CD14-positive monocyte (primary cell): ENCODE data around the gene DENND4A. TPM values are rescaled to one million over a fixed set of nuclear protein-coding genes. Genes with fewer than 3 reads are reported as not detected.

Experiments used
- DNase-seq, 3 donors: peaks; one replicate each; pipeline ENCODE4 v3.0.0-alpha.2; 2011 to 2022
- H2AFZ ChIP-seq: 2 replicates; pipeline ENCODE4 v1.6.0; 2012; ENCODE audit warnings: mild to moderate bottlenecking, low read depth, low read length, inconsistent platforms; ENCODE audit not compliant: insufficient read depth, poor library complexity, severe bottlenecking
- H3K27ac ChIP-seq, 2 donors: 1 replicate in 1 of 2; 2 replicates in 1 of 2; pipeline ENCODE4 v1.5.1; 2012 to 2013; ENCODE audit warnings: low read length in 2 of 2, control low read depth in 1 of 2, inconsistent platforms in 1 of 2, low read depth in 1 of 2, mild to moderate bottlenecking in 1 of 2
- H3K27me3 ChIP-seq, 2 donors: one replicate each; pipeline versions ENCODE4 v1.6.0 to v1.6.1; 2011 to 2013; ENCODE audit warnings: low read length in 2 of 2; ENCODE audit not compliant: control insufficient read depth in 2 of 2, insufficient read depth in 2 of 2
- H3K36me3 ChIP-seq, 2 donors: replicated peaks in 1 of 2; 1 replicate in 1 of 2; 2 replicates in 1 of 2; pipeline versions ENCODE4 v1.5.1 to v1.6.1; 2012 to 2013; ENCODE audit warnings: low read length in 2 of 2, control low read depth in 1 of 2, inconsistent platforms in 1 of 2, mild to moderate bottlenecking in 1 of 2; ENCODE audit not compliant: insufficient read depth in 2 of 2, control insufficient read depth in 1 of 2
- H3K4me1 ChIP-seq, 2 donors: 1 replicate in 1 of 2; 2 replicates in 1 of 2; pipeline versions ENCODE4 v1.5.1 to v1.6.1; 2012 to 2013; ENCODE audit warnings: low read length in 2 of 2, control low read depth in 1 of 2, inconsistent platforms in 1 of 2, mild to moderate bottlenecking in 1 of 2, moderate library complexity in 1 of 2; ENCODE audit not compliant: insufficient read depth in 2 of 2, control insufficient read depth in 1 of 2
- H3K4me2 ChIP-seq: replicated peaks from 2 replicates; pipeline ENCODE3; 2012; ENCODE audit warnings: low read length, moderate library complexity, mild to moderate bottlenecking; ENCODE audit not compliant: poor library complexity, severe bottlenecking; ENCODE audit errors: extremely low read depth
- H3K4me3 ChIP-seq, 3 experiments: fragments of 200-600 bp in 1 of 3; sonication (generic) in 1 of 3; replicated peaks in 1 of 3; 1 replicate in 2 of 3; 2 replicates in 1 of 3; pipeline ENCODE4 v1.5.1; 2011 to 2013; ENCODE audit warnings: low read length in 3 of 3, mild to moderate bottlenecking in 3 of 3, control low read depth in 2 of 3, low read depth in 2 of 3, inconsistent platforms in 1 of 3, moderate library complexity in 1 of 3
- H3K79me2 ChIP-seq: 2 replicates; pipeline ENCODE4 v1.6.0; 2012; ENCODE audit warnings: mild to moderate bottlenecking, control low read depth, inconsistent platforms, low read length, moderate library complexity; ENCODE audit not compliant: insufficient read depth
- H3K9ac ChIP-seq: 2 replicates; pipeline ENCODE4 v1.6.0; 2017; ENCODE audit warnings: low read length, mild to moderate bottlenecking; ENCODE audit not compliant: insufficient read depth, poor library complexity, severe bottlenecking
- H3K9me3 ChIP-seq, 2 donors: replicated peaks in 1 of 2; 1 replicate in 1 of 2; 2 replicates in 1 of 2; pipeline versions ENCODE4 v1.5.1 to v1.6.1; 2012 to 2013; ENCODE audit warnings: low read length in 2 of 2, control low read depth in 1 of 2; ENCODE audit not compliant: control insufficient read depth in 1 of 2, insufficient read depth in 1 of 2
- H4K20me1 ChIP-seq: 2 replicates; pipeline ENCODE4 v1.6.0; 2012; ENCODE audit warnings: mild to moderate bottlenecking, low read length, control low read depth, moderate library complexity; ENCODE audit not compliant: insufficient read depth
- H3K27ac Mint-ChIP-seq, 7 donors: one replicate each; pipeline ENCODE4 v1.8.0; 2020; ENCODE audit warnings: mild to moderate bottlenecking in 7 of 7, mixed read lengths in 7 of 7, moderate library complexity in 6 of 7, inconsistent platforms in 2 of 7
- H3K27me3 Mint-ChIP-seq, 3 donors: one replicate each; pipeline ENCODE4 v1.8.0; 2021 to 2022; ENCODE audit warnings: low read depth in 3 of 3, mild to moderate bottlenecking in 3 of 3, mixed read lengths in 3 of 3, moderate library complexity in 3 of 3, inconsistent platforms in 1 of 3
- H3K36me3 Mint-ChIP-seq, 2 donors: one replicate each; pipeline ENCODE4 v1.8.0; 2020; ENCODE audit warnings: mixed read lengths in 2 of 2, inconsistent platforms in 1 of 2, mild to moderate bottlenecking in 1 of 2
- H3K4me1 Mint-ChIP-seq: one replicate; pipeline ENCODE4 v1.8.0; 2020; ENCODE audit warnings: mild to moderate bottlenecking, mixed read lengths
- H3K4me3 Mint-ChIP-seq, 2 donors: one replicate each; pipeline ENCODE4 v1.8.0; 2020; ENCODE audit warnings: mild to moderate bottlenecking in 2 of 2, mixed read lengths in 2 of 2, moderate library complexity in 1 of 2
- H3K9me3 Mint-ChIP-seq, 7 donors: one replicate each; pipeline ENCODE4 v1.8.0; 2020 to 2022; ENCODE audit warnings: mixed read lengths in 7 of 7, mild to moderate bottlenecking in 6 of 7, moderate library complexity in 6 of 7, inconsistent platforms in 2 of 7
- CTCF ChIP-seq: fragments of 200-600 bp; IDR thresholded peaks from one replicate; pipeline ENCODE4 v1.8.0; 2022; ENCODE audit warnings: antibody characterized with exemption, mild to moderate bottlenecking
- WGBS: methylation state at CpG from one replicate; pipeline ENCODE4 v1.1.5; 2013; ENCODE audit warnings: missing lambda C conversion rate; ENCODE audit not compliant: insufficient coverage; 5-methylcytosine and 5-hydroxymethylcytosine counted together
- intact Hi-C, 2 donors: fragments of 100-400 bp; cut with micrococcal nuclease; formaldehyde crosslinking; loops; one replicate each; pipeline versions ENCODE4 v1.15.0 to v1.15.1; 2023
- polyA plus RNA-seq, 3 donors: library from polyadenylated mRNA; depleted of rRNA in 1 of 3; unstranded in 2 of 3; stranded (reverse) in 1 of 3; fragments of 300-500 nt in 2 of 3; fragments of >200 nt in 1 of 3; fragmentation: Illumina TruSeq in 2 of 3; gene quantifications; 1 replicate in 2 of 3; 2 replicates in 1 of 3; pipeline ENCODE4 v1.2.3, GENCODE V29; 2012 to 2021

The DENND4A gene
- polyA plus RNA-seq, 3 donors, result 4.6 to 11.0 (median 6.9) TPM

GRCh38 chr15:65793818-65794104, 1.7 kb upstream of the DENND4A start:
- peaks cover 20% of the 10 kb centered on the region for H4K20me1 ChIP-seq
- no peaks in the 10 kb centered on the region for H3K36me3 ChIP-seq
- no peak for TF ChIP-seq CTCF
- WGBS, result 86% methylated on average over 1 of the region's 2 CpGs
- no peak for DNase-seq
- Mint-ChIP-seq H3K27me3 (no peaks in the 10 kb centered on the region), H3K36me3 (no peaks in the 10 kb centered on the region), H3K27ac (peak overlapping the region in 4 of 7 donors; percentile 49 to 100 (median 75)), H3K4me1 (peaks cover 41% of the 10 kb centered on the region), H3K4me3 (no peak overlapping the region), H3K9me3 (peaks cover 0 to 2% (median 0%) of the 10 kb centered on the region in 7 donors)
- no peak overlapping the region for H3K9ac ChIP-seq
- no peak overlapping the region for H3K27ac ChIP-seq
- H3K79me2 ChIP-seq, result peaks cover 45% of the 10 kb centered on the region
- no peak overlapping the region for H3K4me3 ChIP-seq
- H3K27me3 ChIP-seq, result no peaks in the 10 kb centered on the region
- H3K4me1 ChIP-seq, result peaks cover 39 to 41% of the 10 kb centered on the region in 2 donors
- H3K4me2 ChIP-seq, result no peak overlapping the region
- no peak overlapping the region for H2AFZ ChIP-seq
- no peaks in the 10 kb centered on the region for H3K9me3 ChIP-seq
- intact Hi-C loops, result loop anchor here (2.0 to 5.0 kb wide), 3 partner anchors 25 to 39 kb away; no protein-coding TSS in a partner anchor

DNA sequence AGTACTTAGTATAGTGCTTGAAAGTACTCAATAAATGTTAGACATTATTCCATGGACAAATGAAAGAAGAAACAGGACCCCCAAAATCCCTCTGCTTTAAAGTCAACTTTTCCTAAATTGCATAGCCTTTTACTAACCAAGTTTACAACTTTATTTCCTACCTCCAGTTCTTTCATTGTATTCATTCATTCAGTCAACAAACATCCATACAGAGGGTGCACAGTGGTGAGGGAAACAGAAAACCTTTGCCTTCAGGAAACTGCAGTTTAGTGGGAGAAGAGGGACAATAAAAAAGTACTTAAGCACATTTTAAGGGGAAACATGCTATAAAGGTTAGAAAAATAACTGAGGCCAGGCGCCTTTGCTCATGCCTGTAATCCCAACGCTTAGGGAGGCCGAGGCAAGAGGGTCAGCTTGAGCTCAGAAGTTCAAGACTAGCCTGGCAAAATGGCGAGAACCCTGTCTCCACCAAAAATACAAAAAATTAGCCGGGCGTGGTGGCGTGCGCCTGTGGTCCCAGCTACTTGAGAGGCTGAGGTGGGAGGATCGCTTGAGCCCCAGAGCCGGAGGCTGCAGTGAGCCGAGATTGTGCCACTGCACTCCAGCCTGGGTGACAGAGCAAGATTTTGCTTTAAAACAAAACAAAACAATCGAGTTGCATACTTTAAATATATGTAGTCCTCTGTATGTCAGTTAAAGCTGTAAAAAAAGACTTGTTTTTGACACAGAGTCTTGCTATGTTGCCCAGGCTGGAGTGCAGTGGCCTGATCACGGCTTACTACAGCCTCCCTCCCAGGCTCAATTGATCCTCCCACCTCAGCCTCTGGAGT, 1.1 kb upstream of the DENND4A start:
- H3K4me1 ChIP-seq, result peaks cover 44 to 45% of the 10 kb centered on the region in 2 donors
- no peaks in the 10 kb centered on the region for H3K36me3 Mint-ChIP-seq

More for the DNA sequence above, 1.1 kb upstream of the DENND4A start:
- Histone ChIP-seq H3K4me2 (peak overlapping the region; percentile 74), H3K9me3 (no peaks in the 10 kb centered on the region), H3K4me3 (peak overlapping the region; percentile 83 to 91 (median 86)), H2AFZ (peak overlapping the region; percentile 70), H4K20me1 (peaks cover 24% of the 10 kb centered on the region), H3K36me3 (no peaks in the 10 kb centered on the region), H3K27me3 (no peaks in the 10 kb centered on the region), H3K9ac (peak overlapping the region; percentile 88), H3K27ac (peak overlapping the region; percentile 99), H3K79me2 (peaks cover 51% of the 10 kb centered on the region)
- Mint-ChIP-seq H3K9me3 (peaks cover 0 to 2% (median 0%) of the 10 kb centered on the region in 7 donors), H3K4me3 (peak overlapping the region; percentile 92 to 99), H3K27ac (peak overlapping the region; percentile 98 to 100 (median 100)), H3K27me3 (no peaks in the 10 kb centered on the region), H3K4me1 (peaks cover 45% of the 10 kb centered on the region)
- DNase-seq, result no peak
- WGBS, result 100% methylated on average over 8 of the region's 13 CpGs
- TF ChIP-seq CTCF, result no peak
- intact Hi-C loops, result loop anchor here (2.0 to 5.0 kb wide), 3 partner anchors 26 to 39 kb away; no protein-coding TSS in a partner anchor
